IPS-15b (cell line): ENCODE measurements around the gene ZNF311.
"Not testable (repeated sequence)": the region's sequence is repeated elsewhere in the genome, so short reads cannot be mapped to it uniquely, and the experiment has no call there.

Source experiments
- H3K27me3 ChIP-seq: one replicate; pipeline ENCODE4 v1.6.1; 2013; ENCODE audit warnings: low read length; ENCODE audit not compliant: control insufficient read depth, insufficient read depth
- H3K36me3 ChIP-seq: one replicate; pipeline ENCODE4 v1.6.1; 2013; ENCODE audit warnings: low read length; ENCODE audit not compliant: control insufficient read depth, insufficient read depth
- H3K4me1 ChIP-seq: one replicate; pipeline ENCODE4 v1.6.1; 2013; ENCODE audit warnings: mild to moderate bottlenecking, low read length; ENCODE audit not compliant: control insufficient read depth, insufficient read depth
- H3K4me3 ChIP-seq: one replicate; pipeline ENCODE4 v1.5.1; 2013; ENCODE audit warnings: low read depth, low read length
- H3K9ac ChIP-seq: one replicate; pipeline ENCODE4 v1.6.1; 2013; ENCODE audit warnings: low read depth, mild to moderate bottlenecking, low read length
- H3K9me3 ChIP-seq: one replicate; pipeline ENCODE4 v1.6.1; 2013; ENCODE audit warnings: mild to moderate bottlenecking, low read length; ENCODE audit not compliant: control insufficient read depth, insufficient read depth

The ZNF311 gene

DNA sequence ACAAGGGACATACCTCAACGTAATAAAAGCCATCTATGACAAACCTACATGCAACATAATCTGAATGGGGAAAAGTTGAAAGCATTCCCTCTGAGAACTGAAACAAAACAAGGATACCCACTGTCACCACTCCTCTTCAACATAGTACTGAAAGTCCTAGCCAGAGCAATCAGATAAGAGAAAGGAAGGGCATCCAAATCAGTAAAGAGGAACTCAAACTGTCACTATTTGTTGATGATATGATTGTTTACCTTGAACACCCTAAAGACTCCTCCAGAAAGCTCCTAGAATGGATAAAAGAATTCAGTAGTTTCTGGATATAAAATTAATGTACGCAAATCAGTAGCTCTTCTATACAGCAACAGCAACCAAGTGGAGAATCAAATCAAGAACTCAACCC lies 39.4 kb downstream of the ZNF311 start:
- Histone ChIP-seq H3K36me3 (no peaks in the 10 kb centered on the region), H3K4me1 (no peaks in the 10 kb centered on the region), H3K9me3 (no peaks in the 10 kb centered on the region), H3K27me3 (no peaks in the 10 kb centered on the region), H3K9ac (no peak overlapping the region), H3K4me3 (no peak overlapping the region)

DNA sequence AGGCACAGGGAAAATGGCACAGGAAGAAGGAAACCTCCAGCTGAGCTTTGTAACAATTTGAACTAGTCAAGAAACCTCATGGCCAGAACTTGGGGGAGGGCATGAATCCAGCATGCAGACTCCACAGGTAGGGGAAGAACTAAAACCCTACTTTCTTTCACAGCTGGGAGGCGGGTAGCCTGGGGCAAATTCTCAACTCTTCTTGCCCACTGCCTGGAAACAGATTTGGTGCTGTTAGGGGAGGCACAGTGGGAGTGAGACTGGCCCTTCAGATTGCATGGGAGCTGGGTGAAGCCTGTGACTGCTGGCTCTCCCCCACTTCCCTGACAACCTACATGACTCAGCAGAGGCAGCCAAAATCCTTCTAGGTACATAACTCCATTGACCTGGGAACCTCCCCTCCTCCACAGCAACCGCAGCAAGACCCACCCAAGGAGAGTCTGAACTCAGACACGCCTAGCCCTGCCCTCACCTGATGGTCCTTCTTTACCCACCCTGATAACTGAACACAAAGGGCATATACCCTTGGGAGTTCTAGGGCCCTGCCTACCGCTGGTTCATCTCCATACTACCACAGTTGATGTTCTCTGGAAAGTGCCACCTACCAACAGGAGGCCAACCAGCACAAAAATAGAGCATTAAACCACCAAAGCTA lies 44.1 kb downstream of the ZNF311 start:
- Histone ChIP-seq H3K9me3 (no peaks in the 10 kb centered on the region), H3K4me3 (no peak overlapping the region), H3K36me3 (no peaks in the 10 kb centered on the region), H3K9ac (no peak overlapping the region), H3K27me3 (no peaks in the 10 kb centered on the region), H3K4me1 (no peaks in the 10 kb centered on the region)

DNA sequence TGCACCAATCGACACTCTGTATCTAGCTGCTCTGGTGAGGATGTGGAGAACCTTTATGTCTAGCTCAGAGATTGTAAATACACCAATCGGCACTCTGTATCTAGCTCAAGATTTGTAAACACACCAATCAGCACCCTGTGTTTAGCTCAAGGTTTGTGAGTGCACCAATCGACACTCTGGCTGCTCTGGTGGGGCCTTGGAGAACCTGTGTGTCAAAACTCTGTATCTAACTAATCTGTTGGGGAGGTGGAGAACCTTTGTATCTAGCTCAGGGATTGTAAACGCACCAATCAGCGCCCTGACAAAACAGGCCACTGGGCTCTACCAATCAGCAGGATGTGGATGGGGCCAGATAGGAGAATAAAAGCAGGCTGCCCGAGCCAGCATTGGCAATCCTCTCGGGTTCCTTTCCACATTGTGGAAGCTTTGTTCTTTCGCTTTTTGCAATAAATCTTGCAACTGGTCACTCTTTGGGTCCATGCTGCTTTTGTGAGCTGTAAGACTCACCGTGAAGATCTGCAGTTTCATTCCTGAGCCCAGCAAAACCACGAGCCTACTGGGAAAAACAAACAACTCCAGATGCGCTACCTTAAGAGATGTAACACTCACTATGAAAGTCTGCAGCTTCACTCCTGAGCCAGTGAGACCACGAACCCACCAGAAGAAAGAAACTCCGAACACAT lies 46.4 kb downstream of the ZNF311 start:
- H3K9me3 ChIP-seq, H3K4me3 ChIP-seq, H3K36me3 ChIP-seq, H3K27me3 ChIP-seq, H3K9ac ChIP-seq, H3K4me1 ChIP-seq: not testable (repeated sequence)

DNA sequence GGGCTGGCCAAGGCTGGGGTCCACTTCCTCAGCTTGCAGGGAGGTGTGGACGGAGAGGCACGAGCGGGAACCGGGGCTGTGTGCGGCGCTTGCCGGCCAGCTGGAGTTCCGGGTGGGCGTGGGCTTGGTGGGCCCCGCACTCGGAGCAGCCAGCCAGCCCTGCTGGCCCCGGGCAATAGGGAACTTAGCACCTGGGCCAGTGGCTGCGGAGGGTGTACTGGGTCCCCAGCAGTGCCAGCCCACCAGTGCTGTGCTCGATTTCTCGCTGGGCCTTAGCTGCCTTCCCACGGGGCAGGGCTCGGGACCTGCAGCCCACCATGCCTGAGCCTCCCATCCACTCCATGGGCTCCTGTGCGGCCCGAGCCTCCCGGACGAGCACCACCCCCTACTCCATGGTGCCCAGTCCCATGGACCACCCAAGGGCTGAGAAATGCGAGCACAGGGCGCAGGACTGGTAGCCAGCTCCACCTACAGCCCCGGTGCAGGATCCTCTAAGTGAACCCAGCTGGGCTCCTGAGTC lies 47.3 kb downstream of the ZNF311 start:
- not testable (repeated sequence) for H3K4me1 ChIP-seq, H3K36me3 ChIP-seq, H3K4me3 ChIP-seq, H3K27me3 ChIP-seq, H3K9ac ChIP-seq, H3K9me3 ChIP-seq

DNA sequence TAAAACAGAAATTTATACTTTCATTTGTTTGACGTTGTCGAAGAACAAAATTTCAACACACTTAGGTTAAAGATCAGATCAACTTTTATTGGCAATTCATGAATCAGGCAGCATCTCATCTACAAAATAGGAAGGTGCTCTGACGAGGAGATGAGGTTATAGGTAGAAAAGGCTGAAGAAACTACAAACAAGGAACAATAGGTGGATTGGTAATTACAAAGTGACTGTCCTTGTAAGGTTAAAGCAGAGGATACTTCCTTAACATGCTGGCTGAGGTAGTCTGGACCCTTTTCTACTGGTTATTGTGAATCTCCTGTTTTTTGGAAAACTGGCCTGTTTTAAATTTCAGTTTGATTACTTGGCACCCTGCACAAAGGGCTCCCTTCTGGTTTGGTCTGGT lies 48.8 kb downstream of the ZNF311 start:
- Histone ChIP-seq H3K4me3 (no peak overlapping the region), H3K9ac (no peak overlapping the region)

DNA sequence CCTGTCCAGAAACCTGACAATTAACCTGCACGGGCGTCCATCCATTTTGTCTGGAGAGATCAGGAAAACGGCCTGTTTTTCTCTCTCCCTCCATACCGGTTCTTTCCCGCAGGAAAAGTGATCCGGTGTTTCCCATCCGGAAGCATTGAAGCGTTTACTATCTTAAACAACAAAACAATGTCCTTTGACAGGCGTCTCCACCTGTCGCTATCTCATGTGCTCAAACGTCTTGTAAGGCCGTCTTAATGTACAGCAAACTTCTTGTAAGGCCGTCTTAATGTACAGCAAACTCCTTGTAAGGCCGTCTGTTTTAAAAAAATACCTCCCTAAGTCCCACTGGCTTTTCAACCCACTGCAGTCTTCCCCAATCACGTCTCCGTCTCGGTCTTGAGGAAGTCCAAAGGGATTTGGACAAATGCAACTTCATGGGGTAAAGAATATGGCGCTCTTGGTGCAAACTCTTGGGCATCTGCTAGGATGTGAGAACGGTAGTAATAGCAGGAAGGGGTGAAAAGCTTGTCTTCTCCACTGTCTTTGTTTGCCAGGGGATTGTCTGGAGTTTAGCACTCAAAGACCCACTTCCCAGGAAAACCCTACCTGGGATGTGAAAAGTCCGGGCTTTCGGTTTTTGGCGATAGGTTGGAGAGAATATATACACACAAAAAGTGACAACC lies 51.4 kb downstream of the ZNF311 start:
- Histone ChIP-seq H3K4me1 (peaks cover 4% of the 10 kb centered on the region), H3K4me3 (peak overlapping the region; percentile 86), H3K36me3 (no peaks in the 10 kb centered on the region), H3K9me3 (no peaks in the 10 kb centered on the region), H3K9ac (no peak overlapping the region), H3K27me3 (peaks cover 8% of the 10 kb centered on the region)

More for the DNA sequence above, 48.8 kb downstream of the ZNF311 start:
- Histone ChIP-seq H3K9me3 (no peaks in the 10 kb centered on the region), H3K27me3 (peaks cover 8% of the 10 kb centered on the region), H3K4me1 (no peaks in the 10 kb centered on the region), H3K36me3 (no peaks in the 10 kb centered on the region)

DNA sequence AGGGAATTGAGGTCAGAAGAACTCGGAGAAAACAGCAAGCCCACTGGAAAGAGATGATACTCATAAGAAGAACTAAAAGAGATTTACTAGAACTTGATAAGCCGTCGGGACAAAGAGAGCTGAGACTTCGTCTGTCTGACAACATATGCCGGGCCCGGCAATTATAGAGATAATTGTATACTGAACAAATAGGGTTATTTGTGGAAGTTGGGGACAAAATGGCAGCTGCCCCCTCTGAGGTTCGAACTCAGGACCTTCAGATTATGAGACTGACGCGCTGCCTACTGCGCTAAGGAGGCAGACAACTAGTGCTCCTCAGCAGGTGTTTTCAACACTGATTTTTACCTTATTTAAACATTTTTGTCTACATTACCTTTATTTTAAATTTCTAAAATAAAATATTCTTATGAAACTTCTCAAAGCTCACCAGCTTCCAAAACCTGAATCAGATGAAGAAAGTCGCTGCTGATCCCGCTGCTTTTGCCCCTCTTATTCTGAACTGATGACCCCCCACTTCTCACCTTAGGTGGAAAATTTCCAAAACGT lies 52.0 kb downstream of the ZNF311 start:
- no peak overlapping the region for H3K9ac ChIP-seq
- peaks cover 8% of the 10 kb centered on the region for H3K27me3 ChIP-seq
- peaks cover 7% of the 10 kb centered on the region for H3K4me1 ChIP-seq
- peak overlapping the region; percentile 86 for H3K4me3 ChIP-seq
- H3K36me3 ChIP-seq, result no peaks in the 10 kb centered on the region
- no peaks in the 10 kb centered on the region for H3K9me3 ChIP-seq

DNA sequence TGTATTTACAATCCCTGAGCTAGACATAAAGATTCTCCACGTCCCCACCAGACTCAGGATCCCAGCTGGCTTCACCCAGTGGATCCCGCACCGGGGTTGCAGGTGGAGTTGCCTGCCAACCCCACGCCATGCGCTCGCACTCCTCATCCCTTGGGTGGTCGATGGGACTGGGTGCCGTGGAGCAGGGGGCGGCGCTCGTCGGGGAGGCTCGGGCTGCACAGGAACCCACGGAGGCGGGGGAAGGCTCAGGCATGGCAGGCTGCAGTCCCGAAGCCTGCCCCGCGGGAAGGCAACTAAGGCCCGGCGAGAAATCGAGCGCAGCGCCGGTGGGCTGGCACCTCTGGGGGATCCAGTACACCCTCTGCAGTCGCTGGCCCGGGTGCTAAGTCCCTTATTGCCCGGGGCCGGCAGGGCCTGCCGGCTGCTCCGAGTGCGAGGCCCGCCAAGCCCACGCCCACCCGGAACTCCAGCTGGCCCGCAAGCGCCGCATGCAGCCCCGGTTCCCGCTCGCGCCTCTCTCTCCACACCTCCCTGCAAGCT lies 55.4 kb downstream of the ZNF311 start:
- not testable (repeated sequence) for H3K9ac ChIP-seq, H3K4me1 ChIP-seq, H3K36me3 ChIP-seq, H3K27me3 ChIP-seq, H3K4me3 ChIP-seq, H3K9me3 ChIP-seq

DNA sequence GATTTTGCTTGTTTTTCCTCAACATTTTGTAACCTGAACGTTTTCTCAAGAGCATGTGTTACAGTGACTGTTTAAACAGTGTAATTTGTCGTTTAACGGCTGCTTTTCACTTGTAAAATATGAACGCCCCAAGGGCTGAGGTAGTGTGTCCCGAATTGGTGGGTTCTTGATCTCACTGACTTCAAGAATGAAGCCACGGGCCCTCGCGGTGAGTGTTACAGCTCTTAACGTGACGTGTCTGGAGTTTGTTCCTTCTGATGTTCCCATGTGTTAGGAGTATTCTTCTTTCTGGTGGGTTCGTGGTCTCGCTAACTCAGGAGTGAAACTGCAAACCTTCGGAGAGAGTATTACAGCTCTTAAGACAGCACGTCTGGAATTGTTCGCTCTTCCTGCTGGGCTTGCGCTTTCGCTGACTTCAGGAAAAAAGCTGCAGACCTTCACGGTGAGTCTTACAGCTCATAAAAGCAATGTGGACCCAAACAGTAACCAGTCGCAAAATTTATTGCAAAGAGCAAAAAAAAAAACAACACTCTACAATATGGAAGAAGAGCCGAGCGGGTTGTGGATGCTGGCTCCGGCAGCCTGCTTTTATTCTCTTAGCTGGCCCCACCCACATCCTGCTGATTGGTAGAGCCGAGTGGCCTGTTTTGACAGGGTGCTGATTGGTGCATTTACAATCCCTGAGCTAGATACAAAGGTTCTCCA lies 56.2 kb downstream of the ZNF311 start:
- Histone ChIP-seq H3K27me3 (peaks cover 3% of the 10 kb centered on the region), H3K4me3 (no peak overlapping the region), H3K36me3 (no peaks in the 10 kb centered on the region), H3K9ac (peak overlapping the region; percentile 24), H3K9me3 (no peaks in the 10 kb centered on the region), H3K4me1 (peaks cover 7% of the 10 kb centered on the region)

DNA sequence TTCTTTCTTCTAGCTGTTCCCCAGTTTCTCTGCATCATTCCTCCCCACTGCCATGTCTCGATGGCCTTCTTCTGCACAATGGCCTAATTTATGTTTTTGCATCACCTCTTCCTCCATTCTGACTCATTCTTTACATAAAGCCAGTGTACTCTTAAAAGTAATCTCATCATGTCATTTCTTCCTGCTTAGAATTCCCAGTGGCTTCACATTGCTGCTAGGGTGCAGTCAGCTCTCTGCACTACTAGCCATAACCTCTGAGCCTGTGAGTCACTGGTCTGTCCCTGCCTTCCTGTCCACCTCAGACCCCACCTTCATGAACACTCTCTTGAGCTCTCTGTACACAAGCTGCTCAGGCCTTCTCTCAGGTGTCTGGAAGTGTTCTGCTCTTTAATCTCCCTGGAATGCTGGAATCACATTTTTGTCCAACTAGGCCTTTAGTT lies 57.3 kb downstream of the ZNF311 start:
- Histone ChIP-seq H3K9ac (no peak overlapping the region), H3K4me3 (no peak overlapping the region), H3K36me3 (no peaks in the 10 kb centered on the region), H3K4me1 (peaks cover 7% of the 10 kb centered on the region), H3K27me3 (no peaks in the 10 kb centered on the region), H3K9me3 (no peaks in the 10 kb centered on the region)

DNA sequence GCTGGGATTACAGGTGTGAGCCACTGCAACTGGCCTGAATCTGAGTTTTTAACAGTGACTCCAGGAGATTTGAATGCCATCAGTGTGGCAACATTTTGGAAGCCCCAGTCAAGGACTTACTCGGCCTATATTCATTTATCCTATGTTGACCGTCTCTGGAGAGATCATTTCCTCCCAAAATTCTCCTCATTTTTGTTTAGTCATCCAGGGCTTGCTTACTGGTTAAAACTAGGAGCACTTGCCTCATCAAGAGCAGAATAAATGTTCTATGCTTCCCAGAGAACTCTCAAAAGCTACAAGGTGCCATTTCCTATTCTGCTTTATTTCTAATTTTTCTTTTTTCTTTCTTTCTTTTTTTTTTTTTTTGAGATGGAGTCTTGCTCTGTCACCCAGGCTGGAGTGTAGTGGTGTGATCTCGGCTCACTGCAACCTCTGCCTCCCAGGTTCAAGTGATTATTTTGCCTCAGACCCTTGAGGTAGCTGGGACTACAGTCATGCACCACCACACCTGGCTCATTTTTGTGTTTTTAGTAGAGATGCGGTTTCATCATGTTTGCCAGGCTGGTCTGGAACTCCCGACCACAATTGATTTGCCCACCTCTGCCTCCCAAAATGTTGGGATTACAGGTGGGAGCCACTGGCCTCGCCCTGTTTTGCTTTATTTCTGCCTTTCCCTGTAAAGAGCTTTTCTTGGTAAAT lies 57.9 kb downstream of the ZNF311 start:
- Histone ChIP-seq H3K27me3 (no peaks in the 10 kb centered on the region), H3K4me1 (peaks cover 7% of the 10 kb centered on the region), H3K36me3 (no peaks in the 10 kb centered on the region)

More for the DNA sequence above, 57.9 kb downstream of the ZNF311 start:
- Histone ChIP-seq H3K9me3 (no peaks in the 10 kb centered on the region), H3K9ac (no peak overlapping the region), H3K4me3 (no peak overlapping the region)
